DOHH2 (cell line): ENCODE measurements around the gene ADCY1.

Experiments used
- H3F3A ChIP-seq: fragments of 200-600 bp; sonication (generic), shearing (Covaris generic); 2 replicates; pipeline ENCODE4 v1.6.0; 2016; ENCODE audit warnings: antibody characterized with exemption, mild to moderate bottlenecking; ENCODE audit not compliant: control insufficient read depth, insufficient read depth
- H3K27ac ChIP-seq: fragments of 200-600 bp; sonication (generic); 2 replicates; pipeline ENCODE4 v1.5.1; 2014; ENCODE audit warnings: low read depth, mild to moderate bottlenecking, low read length, moderate library complexity
- H3K27me3 ChIP-seq: fragments of 200-600 bp; sonication (generic); 2 replicates; pipeline ENCODE4 v1.6.1; 2014; ENCODE audit warnings: mild to moderate bottlenecking, low read length, mixed read lengths; ENCODE audit not compliant: control insufficient read depth
- H3K36me3 ChIP-seq: fragments of 200-600 bp; sonication (generic); 2 replicates; pipeline ENCODE4 v1.6.1; 2014; ENCODE audit warnings: mild to moderate bottlenecking, low read length, moderate library complexity, mixed read lengths; ENCODE audit not compliant: control insufficient read depth
- H3K4me1 ChIP-seq: fragments of 200-600 bp; sonication (generic); 2 replicates; pipeline ENCODE4 v1.6.1; 2014; ENCODE audit warnings: mild to moderate bottlenecking, low read length, mixed read lengths; ENCODE audit not compliant: control insufficient read depth
- H3K4me2 ChIP-seq: fragments of 200-600 bp; sonication (generic); 2 replicates; pipeline ENCODE4 v1.6.0; 2014; ENCODE audit warnings: mild to moderate bottlenecking, low read length, moderate library complexity
- H3K4me3 ChIP-seq: fragments of 200-600 bp; sonication (generic); 2 replicates; pipeline ENCODE4 v1.5.1; 2014; ENCODE audit warnings: mild to moderate bottlenecking, low read length, mixed read lengths
- H3K79me2 ChIP-seq: fragments of 200-600 bp; sonication (generic); 2 replicates; pipeline ENCODE4 v1.6.1; 2014; ENCODE audit warnings: mild to moderate bottlenecking, low read length, mixed read lengths; ENCODE audit not compliant: control insufficient read depth
- H3K9me2 ChIP-seq: fragments of 200-600 bp; sonication (generic); replicated peaks from 2 replicates; pipeline ENCODE4 v1.6.1; 2014; ENCODE audit warnings: mild to moderate bottlenecking, low read length, mixed read lengths; ENCODE audit not compliant: control insufficient read depth
- H3K9me3 ChIP-seq: fragments of 200-600 bp; sonication (generic); 2 replicates; pipeline ENCODE4 v1.6.1; 2014; ENCODE audit warnings: antibody characterized with exemption, low read length, mixed read lengths; ENCODE audit not compliant: control insufficient read depth, insufficient read depth
- H4K20me1 ChIP-seq: fragments of 200-600 bp; sonication (generic); 2 replicates; pipeline ENCODE4 v1.6.0; 2014; ENCODE audit warnings: low read depth, mild to moderate bottlenecking, antibody characterized with exemption, low read length, moderate library complexity; ENCODE audit not compliant: control insufficient read depth, insufficient read depth
- CTCF ChIP-seq: fragments of 200-600 bp; sonication (generic); IDR thresholded peaks from one replicate; pipeline ENCODE4 v1.5.1; 2014; ENCODE audit warnings: antibody characterized with exemption, mild to moderate bottlenecking, low read depth, low read length; ENCODE audit not compliant: poor library complexity, severe bottlenecking
- EZH2phosphoT487 ChIP-seq: fragments of 200-600 bp; sonication (generic); IDR thresholded peaks from 2 replicates; pipeline ENCODE4 v1.6.1; 2017; ENCODE audit warnings: borderline replicate concordance, mild to moderate bottlenecking, antibody characterized with exemption, low read length, moderate library complexity, mixed read lengths

ADCY1 gene

GRCh38 chr7:45702751-45703150 is 128.6 kb downstream of the ADCY1 start:
- H3K27ac ChIP-seq, result no peak overlapping the region
- H3F3A ChIP-seq, result no peaks in the 10 kb centered on the region
- no peaks in the 10 kb centered on the region for H3K4me1 ChIP-seq
- no peaks in the 10 kb centered on the region for H3K9me3 ChIP-seq
- peaks cover 14% of the 10 kb centered on the region for H3K27me3 ChIP-seq
- H4K20me1 ChIP-seq, result no peaks in the 10 kb centered on the region
- no peak overlapping the region for H3K4me3 ChIP-seq
- no peaks in the 10 kb centered on the region for H3K36me3 ChIP-seq
- no peak overlapping the region for H3K4me2 ChIP-seq
- no peaks in the 10 kb centered on the region for H3K79me2 ChIP-seq
- no peaks in the 10 kb centered on the region for H3K9me2 ChIP-seq
- TF ChIP-seq EZH2phosphoT487, result no peak
- TF ChIP-seq CTCF, result no peak

DNA sequence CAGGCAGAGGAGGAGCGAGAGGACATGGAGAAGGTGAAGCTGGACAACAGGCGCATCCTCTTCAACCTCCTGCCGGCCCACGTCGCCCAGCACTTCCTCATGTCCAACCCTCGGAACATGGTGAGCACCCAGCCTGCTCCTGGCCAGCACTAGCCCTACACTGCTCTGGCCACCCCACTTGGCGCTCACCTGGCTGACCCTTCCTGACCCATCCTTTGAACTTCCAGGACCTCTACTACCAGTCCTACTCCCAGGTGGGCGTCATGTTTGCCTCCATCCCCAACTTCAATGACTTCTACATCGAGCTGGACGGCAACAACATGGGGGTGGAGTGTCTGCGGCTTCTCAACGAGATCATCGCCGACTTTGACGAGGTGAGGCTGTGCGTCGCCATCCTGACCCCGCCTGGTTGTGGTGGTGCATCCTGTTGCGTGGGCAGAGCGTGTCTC is 129.2 kb downstream of the ADCY1 start:
- H3K4me3 ChIP-seq, result no peak overlapping the region
- no peaks in the 10 kb centered on the region for H3K9me2 ChIP-seq
- no peaks in the 10 kb centered on the region for H3F3A ChIP-seq
- H3K27ac ChIP-seq, result no peak overlapping the region
- no peaks in the 10 kb centered on the region for H3K4me1 ChIP-seq
- no peaks in the 10 kb centered on the region for H3K79me2 ChIP-seq
- H3K27me3 ChIP-seq, result peaks cover 14% of the 10 kb centered on the region
- no peaks in the 10 kb centered on the region for H3K36me3 ChIP-seq
- no peaks in the 10 kb centered on the region for H4K20me1 ChIP-seq
- H3K9me3 ChIP-seq, result no peaks in the 10 kb centered on the region
- TF ChIP-seq EZH2phosphoT487 (no peak), CTCF (no peak)
- no peak overlapping the region for H3K4me2 ChIP-seq

DNA sequence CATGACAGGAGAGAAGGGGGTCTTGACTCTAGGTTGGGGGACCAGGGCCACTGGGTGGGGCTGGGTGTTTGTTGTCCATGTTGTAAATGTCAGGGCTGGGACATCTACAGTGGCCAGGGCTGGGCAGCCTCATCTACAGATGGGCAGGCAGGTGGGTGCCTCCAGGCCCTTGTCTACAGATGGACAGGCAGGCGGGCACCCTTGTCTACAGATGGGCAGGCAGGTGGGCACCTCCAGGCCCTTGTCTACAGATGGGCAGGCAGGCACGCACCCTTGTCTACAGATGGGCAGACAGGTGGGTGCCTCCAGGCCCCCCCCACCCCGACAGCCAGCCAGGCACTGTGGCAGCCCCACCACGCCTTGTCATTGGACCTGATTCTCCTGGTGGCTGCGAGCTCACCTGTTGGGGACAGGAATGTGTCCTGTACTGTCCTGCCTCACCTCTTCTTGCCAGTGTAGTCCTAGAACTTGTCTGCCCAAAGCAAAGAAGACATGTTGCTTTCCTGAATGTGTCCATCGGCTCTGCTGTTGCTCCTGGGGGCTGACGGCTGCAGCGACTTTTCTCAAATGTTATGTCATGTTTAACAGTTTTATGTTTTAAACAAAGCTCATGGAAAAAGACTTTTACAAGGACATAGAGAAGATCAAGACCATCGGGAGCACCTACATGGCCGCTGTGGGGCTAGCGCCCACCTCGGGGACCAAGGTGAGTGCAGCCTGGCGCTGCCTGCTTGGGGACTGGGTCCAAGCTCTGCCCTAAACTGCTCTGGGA is 129.9 kb downstream of the ADCY1 start:
- Histone ChIP-seq H3K27ac (no peak overlapping the region), H3K36me3 (no peaks in the 10 kb centered on the region), H4K20me1 (no peaks in the 10 kb centered on the region), H3K4me1 (no peaks in the 10 kb centered on the region), H3K9me2 (no peaks in the 10 kb centered on the region), H3K4me2 (no peak overlapping the region), H3K9me3 (no peaks in the 10 kb centered on the region), H3K27me3 (peaks cover 14% of the 10 kb centered on the region), H3F3A (no peaks in the 10 kb centered on the region), H3K79me2 (no peaks in the 10 kb centered on the region), H3K4me3 (no peak overlapping the region)
- TF ChIP-seq EZH2phosphoT487 (no peak), CTCF (no peak)
